ENCODE results near the gene FILIP1.

DNA sequence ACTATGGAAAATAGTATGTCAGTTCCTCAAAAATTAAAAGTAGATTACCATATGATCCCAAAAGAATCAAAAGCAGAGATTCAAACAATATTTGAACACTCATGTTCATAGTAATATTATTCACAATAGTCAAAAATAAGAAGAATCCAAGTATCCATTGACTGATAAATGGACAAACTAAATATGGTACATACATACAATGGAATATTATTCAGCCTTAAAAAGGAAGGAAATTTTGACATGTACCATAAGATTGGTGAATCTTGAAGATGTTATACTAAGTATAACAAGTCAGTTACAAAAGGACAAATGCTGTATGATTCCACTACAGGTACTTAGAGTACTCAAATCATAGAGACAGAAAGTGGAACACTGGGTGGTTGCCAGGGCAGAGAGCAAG lies 120.7 kb downstream of the FILIP1 start:
- TF ChIP-seq EP300 (IDR thresholded peaks at IDR 0.05; ENCODE audit: borderline replicate concordance), result no peak
- no peak for TF ChIP-seq TAF1 (IDR thresholded peaks at IDR 0.05; ENCODE audit: low read depth)
- no peak for TF ChIP-seq RAD21 (IDR thresholded peaks at IDR 0.05; ENCODE audit: low read depth)
- no peak for TF ChIP-seq NFIC (IDR thresholded peaks at IDR 0.05)
- TF ChIP-seq YY1 (IDR thresholded peaks at IDR 0.05; ENCODE audit: low read depth), result no peak
- no peak for TF ChIP-seq FOXM1 (IDR thresholded peaks at IDR 0.05; ENCODE audit: borderline replicate concordance, low read depth)
- no peak for TF ChIP-seq TEAD4 (IDR thresholded peaks at IDR 0.05)
- no peak for TF ChIP-seq ZBTB7A (IDR thresholded peaks at IDR 0.05; ENCODE audit: low read depth)
- no peak for TF ChIP-seq EGR1 (IDR thresholded peaks at IDR 0.05)
- TF ChIP-seq REST (IDR thresholded peaks at IDR 0.05; ENCODE audit: low read depth), result no peak
- TF ChIP-seq, protein P1, sequence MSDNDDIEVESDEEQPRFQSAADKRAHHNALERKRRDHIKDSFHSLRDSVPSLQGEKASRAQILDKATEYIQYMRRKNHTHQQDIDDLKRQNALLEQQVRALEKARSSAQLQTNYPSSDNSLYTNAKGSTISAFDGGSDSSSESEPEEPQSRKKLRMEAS (IDR thresholded peaks at IDR 0.05), result no peak
- no peak for TF ChIP-seq CEBPB (IDR thresholded peaks at IDR 0.05)
- TF ChIP-seq CREB1 (IDR thresholded peaks at IDR 0.05; ENCODE audit: low read depth), result no peak
- no peak for TF ChIP-seq USF1 (IDR thresholded peaks at IDR 0.05)
